ENCODE data around the gene CES3. TPM values are rescaled to one million over a fixed set of nuclear protein-coding genes. Genes with fewer than 3 reads are reported as not detected.

Gene CES3, protein sequence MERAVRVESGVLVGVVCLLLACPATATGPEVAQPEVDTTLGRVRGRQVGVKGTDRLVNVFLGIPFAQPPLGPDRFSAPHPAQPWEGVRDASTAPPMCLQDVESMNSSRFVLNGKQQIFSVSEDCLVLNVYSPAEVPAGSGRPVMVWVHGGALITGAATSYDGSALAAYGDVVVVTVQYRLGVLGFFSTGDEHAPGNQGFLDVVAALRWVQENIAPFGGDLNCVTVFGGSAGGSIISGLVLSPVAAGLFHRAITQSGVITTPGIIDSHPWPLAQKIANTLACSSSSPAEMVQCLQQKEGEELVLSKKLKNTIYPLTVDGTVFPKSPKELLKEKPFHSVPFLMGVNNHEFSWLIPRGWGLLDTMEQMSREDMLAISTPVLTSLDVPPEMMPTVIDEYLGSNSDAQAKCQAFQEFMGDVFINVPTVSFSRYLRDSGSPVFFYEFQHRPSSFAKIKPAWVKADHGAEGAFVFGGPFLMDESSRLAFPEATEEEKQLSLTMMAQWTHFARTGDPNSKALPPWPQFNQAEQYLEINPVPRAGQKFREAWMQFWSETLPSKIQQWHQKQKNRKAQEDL
- 1.5 TPM for polyA plus RNA-seq (2013, experiment 1 of 2)
- 1.3 TPM for polyA plus RNA-seq (2013, experiment 2 of 2)

DNA sequence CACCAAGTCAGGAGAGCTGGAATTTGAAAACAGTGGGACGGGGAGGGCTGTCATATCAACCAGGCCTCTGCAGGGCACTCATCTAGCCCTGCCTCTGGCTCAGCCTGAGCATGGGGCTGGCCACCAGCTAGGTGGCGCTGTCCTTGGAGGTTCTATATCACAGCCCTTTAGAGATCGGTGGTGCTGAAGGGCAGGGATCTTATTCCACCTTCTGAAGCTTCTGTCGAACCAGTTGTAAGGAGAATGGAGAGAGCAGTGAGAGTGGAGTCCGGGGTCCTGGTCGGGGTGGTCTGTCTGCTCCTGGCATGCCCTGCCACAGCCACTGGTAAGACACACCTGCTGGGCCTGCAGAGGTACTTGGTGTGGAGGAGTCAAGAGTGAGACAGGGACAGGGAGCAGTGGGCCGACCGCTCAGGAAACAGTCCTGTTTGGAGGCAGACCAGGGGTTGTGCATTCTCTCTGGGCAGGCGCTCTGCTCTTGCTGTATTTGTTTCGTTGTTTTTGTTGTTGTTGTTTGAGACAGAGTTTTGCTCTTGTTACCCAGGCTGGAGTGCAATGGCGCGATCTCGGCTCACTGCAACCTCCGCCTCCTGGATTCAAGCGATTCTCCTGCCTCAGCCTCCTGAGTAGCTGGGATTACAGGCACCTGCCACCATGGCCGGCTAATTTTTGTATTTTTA is at the start of gene CES3:
TSS of gene CES3 (plus strand) at position 202 of the 680 bp plus-strand sequence. CDS start at position 244, 42 bp downstream.
- 27 to 44% methylated on average over 7 to 10 of the region's 16 CpGs for WGBS, 2 experiments (ENCODE audit: insufficient coverage in 2 of 2)
- Histone ChIP-seq H3K4me3 (ENCODE audit: extremely low read depth, insufficient read depth, low read length, poor library complexity, severe bottlenecking) (no peak within 1 kb of the TSS), H3K4me1 (ENCODE audit: control insufficient read depth, insufficient read depth, low read length, poor library complexity, severe bottlenecking) (no peaks in the 10 kb centered on the region), H3K27ac (ENCODE audit: low read depth, low read length, severe bottlenecking) (no peak within 1 kb of the TSS), H3K9me3 (ENCODE audit: control insufficient read depth, low read length) (no peaks in the 10 kb centered on the region), H3K36me3 (ENCODE audit: control insufficient read depth, insufficient read depth, low read length) (no peaks in the 10 kb centered on the region)

GRCh38 chr16:66911801-66912200 is 49.3 kb upstream of the CES3 start:
- whole genome bisulfite sequencing, 2 experiments (ENCODE audit: insufficient coverage in 2 of 2) = 93 to 96% methylated on average over 8 of the region's 8 CpGs
- Histone ChIP-seq H3K9me3 (ENCODE audit: control insufficient read depth, low read length) (no peaks in the 10 kb centered on the region), H3K27ac (ENCODE audit: low read depth, low read length, severe bottlenecking) (no peak overlapping the region)

DNA sequence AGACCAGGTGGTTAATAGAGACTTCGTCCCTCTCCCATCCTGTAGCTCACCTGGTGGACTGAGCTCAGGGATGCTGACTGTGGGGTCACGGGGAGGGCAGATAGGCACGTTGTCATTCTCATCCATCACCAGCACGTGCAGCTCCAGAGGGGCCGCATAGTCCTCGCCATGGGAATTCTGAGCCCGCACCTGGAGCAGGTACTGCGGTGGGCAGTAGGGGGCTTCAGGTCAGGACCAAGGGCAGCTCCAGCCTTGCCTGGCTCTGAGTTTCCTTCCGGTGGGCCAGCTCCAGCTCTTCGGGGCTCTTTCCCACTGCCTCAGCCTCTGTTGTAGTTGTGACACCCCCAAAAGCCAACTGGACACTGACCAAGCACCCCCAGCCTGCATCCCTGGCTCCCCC is 48.0 kb upstream of the CES3 start:
- no peaks in the 10 kb centered on the region for H3K4me1 ChIP-seq (ENCODE audit: control insufficient read depth, insufficient read depth, low read length, poor library complexity, severe bottlenecking)
- H3K27ac ChIP-seq (ENCODE audit: low read depth, low read length, severe bottlenecking) = no peak overlapping the region
- no peaks in the 10 kb centered on the region for H3K9me3 ChIP-seq (ENCODE audit: control insufficient read depth, low read length)
- no peaks in the 10 kb centered on the region for H3K36me3 ChIP-seq (ENCODE audit: control insufficient read depth, insufficient read depth, low read length)
- WGBS, 2 experiments (ENCODE audit: insufficient coverage in 2 of 2) = 40 to 41% methylated on average over 5 to 10 of the region's 10 CpGs
- no peak overlapping the region for H3K4me3 ChIP-seq (ENCODE audit: extremely low read depth, insufficient read depth, low read length, poor library complexity, severe bottlenecking)

More at GRCh38 chr16:66911801-66912200, 49.3 kb upstream of the CES3 start:
- H3K4me1 ChIP-seq (ENCODE audit: control insufficient read depth, insufficient read depth, low read length, poor library complexity, severe bottlenecking) = no peaks in the 10 kb centered on the region
- H3K36me3 ChIP-seq (ENCODE audit: control insufficient read depth, insufficient read depth, low read length) = no peaks in the 10 kb centered on the region
- no peak overlapping the region for H3K4me3 ChIP-seq (ENCODE audit: extremely low read depth, insufficient read depth, low read length, poor library complexity, severe bottlenecking)

GRCh38 chr16:66913711-66914110 is 47.4 kb upstream of the CES3 start:
- 70 to 80% methylated on average over 3 to 4 of the region's 4 CpGs for WGBS, 2 experiments (ENCODE audit: insufficient coverage in 2 of 2)
- Histone ChIP-seq H3K36me3 (ENCODE audit: control insufficient read depth, insufficient read depth, low read length) (no peaks in the 10 kb centered on the region), H3K9me3 (ENCODE audit: control insufficient read depth, low read length) (no peaks in the 10 kb centered on the region), H3K4me1 (ENCODE audit: control insufficient read depth, insufficient read depth, low read length, poor library complexity, severe bottlenecking) (no peaks in the 10 kb centered on the region), H3K4me3 (ENCODE audit: extremely low read depth, insufficient read depth, low read length, poor library complexity, severe bottlenecking) (no peak overlapping the region), H3K27ac (ENCODE audit: low read depth, low read length, severe bottlenecking) (no peak overlapping the region)

- H3K36me3 ChIP-seq (ENCODE audit: control insufficient read depth, insufficient read depth, low read length) = no peaks in the 10 kb centered on the region
- no peak overlapping the region for H3K4me3 ChIP-seq (ENCODE audit: extremely low read depth, insufficient read depth, low read length, poor library complexity, severe bottlenecking)
- no peaks in the 10 kb centered on the region for H3K4me1 ChIP-seq (ENCODE audit: control insufficient read depth, insufficient read depth, low read length, poor library complexity, severe bottlenecking)
- WGBS, 2 experiments (ENCODE audit: insufficient coverage in 2 of 2) = 90 to 95% methylated on average over 4 to 6 of the region's 7 CpGs
- no peak overlapping the region for H3K27ac ChIP-seq (ENCODE audit: low read depth, low read length, severe bottlenecking)
- no peaks in the 10 kb centered on the region for H3K9me3 ChIP-seq (ENCODE audit: control insufficient read depth, low read length)
Observed at GRCh38 chr16:66914541-66914940, 46.5 kb upstream of the CES3 start.

GRCh38 chr16:66915041-66915440 is 46.0 kb upstream of the CES3 start:
- Histone ChIP-seq H3K9me3 (ENCODE audit: control insufficient read depth, low read length) (no peaks in the 10 kb centered on the region), H3K4me3 (ENCODE audit: extremely low read depth, insufficient read depth, low read length, poor library complexity, severe bottlenecking) (no peak overlapping the region), H3K36me3 (ENCODE audit: control insufficient read depth, insufficient read depth, low read length) (no peaks in the 10 kb centered on the region), H3K4me1 (ENCODE audit: control insufficient read depth, insufficient read depth, low read length, poor library complexity, severe bottlenecking) (peaks cover 3% of the 10 kb centered on the region), H3K27ac (ENCODE audit: low read depth, low read length, severe bottlenecking) (no peak overlapping the region)
- 80% methylated on average over 3 of the region's 7 CpGs; no CpG with 5 or more reads in 1 of the 2 experiments for WGBS, 2 experiments (ENCODE audit: insufficient coverage in 2 of 2)

GRCh38 chr16:66916518-66916917 is 44.5 kb upstream of the CES3 start:
- WGBS, 2 experiments (ENCODE audit: insufficient coverage in 2 of 2) = 86 to 88% methylated on average over 6 of the region's 6 CpGs
- Histone ChIP-seq H3K4me3 (ENCODE audit: extremely low read depth, insufficient read depth, low read length, poor library complexity, severe bottlenecking) (no peak overlapping the region), H3K9me3 (ENCODE audit: control insufficient read depth, low read length) (no peaks in the 10 kb centered on the region), H3K4me1 (ENCODE audit: control insufficient read depth, insufficient read depth, low read length, poor library complexity, severe bottlenecking) (peaks cover 4% of the 10 kb centered on the region), H3K36me3 (ENCODE audit: control insufficient read depth, insufficient read depth, low read length) (no peaks in the 10 kb centered on the region), H3K27ac (ENCODE audit: low read depth, low read length, severe bottlenecking) (no peak overlapping the region)

- Histone ChIP-seq H3K9me3 (ENCODE audit: control insufficient read depth, low read length) (no peaks in the 10 kb centered on the region), H3K36me3 (ENCODE audit: control insufficient read depth, insufficient read depth, low read length) (no peaks in the 10 kb centered on the region), H3K4me1 (ENCODE audit: control insufficient read depth, insufficient read depth, low read length, poor library complexity, severe bottlenecking) (peaks cover 4% of the 10 kb centered on the region), H3K27ac (ENCODE audit: low read depth, low read length, severe bottlenecking) (no peak overlapping the region), H3K4me3 (ENCODE audit: extremely low read depth, insufficient read depth, low read length, poor library complexity, severe bottlenecking) (no peak overlapping the region)
- 85 to 96% methylated on average over 3 to 7 of the region's 9 CpGs for WGBS, 2 experiments (ENCODE audit: insufficient coverage in 2 of 2)
Observed at GRCh38 chr16:66917741-66918140, 43.3 kb upstream of the CES3 start.

DNA sequence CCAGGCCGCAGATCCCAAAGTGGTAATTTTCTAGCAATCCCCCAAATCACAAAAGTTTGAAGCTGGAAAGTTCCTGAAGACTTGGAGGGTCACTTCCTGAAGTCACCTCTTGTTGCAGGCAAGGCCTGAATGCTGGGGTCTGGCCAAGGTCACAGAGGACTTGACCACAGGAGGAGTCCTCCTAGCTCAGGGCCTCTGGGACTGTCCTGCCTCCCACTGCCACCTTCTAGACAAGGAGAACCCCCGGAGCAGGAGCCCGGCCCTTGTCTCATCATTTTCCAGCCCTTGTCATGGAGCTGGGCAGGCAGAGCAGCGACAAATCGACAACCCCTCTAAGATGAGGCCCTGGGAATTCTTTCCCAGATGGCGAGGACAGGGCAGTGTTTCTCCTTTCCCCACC is 42.7 kb upstream of the CES3 start:
- Histone ChIP-seq H3K27ac (ENCODE audit: low read depth, low read length, severe bottlenecking) (no peak overlapping the region), H3K36me3 (ENCODE audit: control insufficient read depth, insufficient read depth, low read length) (no peaks in the 10 kb centered on the region), H3K4me3 (ENCODE audit: extremely low read depth, insufficient read depth, low read length, poor library complexity, severe bottlenecking) (no peak overlapping the region), H3K9me3 (ENCODE audit: control insufficient read depth, low read length) (no peaks in the 10 kb centered on the region), H3K4me1 (ENCODE audit: control insufficient read depth, insufficient read depth, low read length, poor library complexity, severe bottlenecking) (peaks cover 4% of the 10 kb centered on the region)
- 84 to 92% methylated on average over 4 to 5 of the region's 6 CpGs for WGBS, 2 experiments (ENCODE audit: insufficient coverage in 2 of 2)

- H3K9me3 ChIP-seq (ENCODE audit: control insufficient read depth, low read length) = no peaks in the 10 kb centered on the region
- no peak within 1 kb of the TSS for H3K4me3 ChIP-seq (ENCODE audit: extremely low read depth, insufficient read depth, low read length, poor library complexity, severe bottlenecking)
- no peaks in the 10 kb centered on the region for H3K36me3 ChIP-seq (ENCODE audit: control insufficient read depth, insufficient read depth, low read length)
- 76 to 83% methylated on average over 6 of the region's 7 CpGs for WGBS, 2 experiments (ENCODE audit: insufficient coverage in 2 of 2)
- H3K27ac ChIP-seq (ENCODE audit: low read depth, low read length, severe bottlenecking) = no peak within 1 kb of the TSS
- H3K4me1 ChIP-seq (ENCODE audit: control insufficient read depth, insufficient read depth, low read length, poor library complexity, severe bottlenecking) = peaks cover 4% of the 10 kb centered on the region
Observed at GRCh38 chr16:66918803-66919568, 42.1 kb upstream of the CES3 start, which contains the start of gene CDH16. TSS of gene CDH16 (minus strand) at chr16:66918885. CDS start at chr16:66918065, 820 bp downstream.

Data from mesodermal cell (in vitro differentiated cells).